NCI-H524 (cell line): ENCODE results near the gene HDHD3.

Source experiments
- DNase-seq, 2 experiments: peaks; one replicate each; lab custom pipeline; 2025; lab: John Stamatoyannopoulos, UW

HDHD3 gene

DNA sequence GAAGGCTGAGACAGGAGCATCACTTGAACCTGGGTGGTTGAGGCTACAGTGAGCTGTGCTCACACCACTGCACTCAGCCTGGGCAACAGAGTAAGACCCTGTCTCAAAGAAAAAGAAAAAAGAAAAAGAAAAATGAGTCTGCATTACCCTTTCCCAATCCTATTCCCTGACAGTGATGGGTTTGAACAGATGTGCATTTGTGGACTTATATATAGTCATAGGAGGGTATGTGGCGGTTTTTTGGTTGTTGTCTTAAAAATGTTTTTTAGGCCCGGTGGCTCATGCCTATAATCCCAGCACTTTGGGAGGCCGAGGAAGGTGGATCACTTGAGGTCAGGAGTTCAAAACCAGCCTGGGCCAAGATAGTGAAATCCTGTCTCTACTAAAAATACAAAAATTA, 13.4 kb downstream of the HDHD3 start:
- no peak for DNase-seq

DNA sequence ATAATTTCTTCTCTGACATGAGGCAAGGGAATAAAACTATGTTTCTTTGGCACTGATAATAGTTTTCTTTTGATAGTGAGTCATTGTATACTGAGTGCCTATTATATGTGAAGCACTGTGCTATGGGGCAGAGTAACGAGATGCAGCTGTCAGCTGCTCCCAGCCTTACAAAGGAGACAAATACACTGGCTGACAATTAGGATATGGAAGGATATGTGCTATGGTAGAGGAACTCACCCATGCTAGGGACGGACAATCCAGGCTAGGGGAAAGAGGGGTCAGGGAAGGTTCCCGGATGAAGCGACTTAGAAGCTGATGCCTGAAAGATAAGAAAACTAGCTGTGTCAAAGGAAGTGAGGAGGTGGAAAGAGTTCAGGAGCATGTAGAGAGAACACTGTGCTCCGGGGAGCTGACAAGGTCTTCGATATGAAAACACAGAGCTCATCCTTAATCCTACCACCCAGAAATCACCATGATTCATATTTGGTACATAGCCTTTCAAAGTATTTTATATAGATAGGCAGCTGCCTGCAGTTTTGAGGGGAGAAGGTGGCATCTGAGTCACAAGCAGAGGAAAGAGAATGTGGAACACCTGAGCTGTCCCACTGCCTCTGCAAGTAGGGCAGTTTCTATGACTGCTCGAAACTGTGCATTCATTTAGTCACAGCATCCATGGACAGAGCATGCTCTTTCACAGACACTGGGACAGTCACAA, 15.3 kb downstream of the HDHD3 start:
- no peak for DNase-seq

DNA sequence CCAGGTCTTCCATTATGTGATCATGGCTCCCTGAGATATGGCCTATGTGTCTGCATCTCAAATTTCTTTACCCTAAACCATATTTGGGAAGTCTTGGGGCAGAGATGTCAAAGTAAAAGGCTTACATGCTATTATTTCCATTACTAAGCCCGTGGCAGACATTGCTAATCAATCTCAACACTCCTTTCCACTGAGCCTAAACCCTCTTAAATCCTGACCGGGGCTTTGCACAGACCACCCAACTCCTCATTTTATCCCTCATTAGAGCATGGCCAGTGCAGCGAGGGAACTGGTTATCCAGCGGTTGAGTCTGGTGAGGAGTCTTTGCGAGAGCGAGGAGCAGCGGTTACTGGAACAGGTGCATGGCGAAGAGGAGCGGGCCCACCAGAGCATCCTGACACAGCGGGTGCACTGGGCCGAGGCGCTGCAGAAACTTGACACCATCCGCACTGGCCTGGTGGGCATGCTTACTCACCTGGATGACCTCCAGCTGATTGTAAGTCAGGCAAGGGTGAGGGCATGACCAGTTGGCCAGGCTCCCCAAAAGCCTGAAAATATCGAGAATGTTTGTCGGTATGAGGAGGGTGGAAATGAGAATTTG, 16.4 kb downstream of the HDHD3 start:
- no peak for DNase-seq

DNA sequence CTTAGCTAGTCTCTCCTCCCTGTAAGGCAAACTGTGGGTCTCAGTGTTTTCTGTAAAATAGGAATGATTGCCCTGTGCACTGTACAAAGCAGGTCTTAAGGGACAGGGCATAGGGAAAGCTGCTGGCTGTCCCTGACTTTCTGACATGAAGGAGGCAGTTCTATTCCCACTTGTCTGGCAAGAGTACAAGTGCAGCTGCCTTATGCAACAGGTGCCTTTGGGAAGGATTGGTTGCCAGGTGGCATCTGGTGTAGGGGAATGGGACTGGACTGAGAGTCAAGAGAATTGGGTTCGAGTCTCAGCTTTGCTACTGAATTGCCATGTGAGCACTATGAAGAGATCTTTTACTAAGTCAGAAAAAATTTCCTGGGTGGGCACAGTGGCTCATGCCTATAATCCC, 17.4 kb downstream of the HDHD3 start:
- DNase-seq = peak in 1 of 2 experiments; percentile 43

DNA sequence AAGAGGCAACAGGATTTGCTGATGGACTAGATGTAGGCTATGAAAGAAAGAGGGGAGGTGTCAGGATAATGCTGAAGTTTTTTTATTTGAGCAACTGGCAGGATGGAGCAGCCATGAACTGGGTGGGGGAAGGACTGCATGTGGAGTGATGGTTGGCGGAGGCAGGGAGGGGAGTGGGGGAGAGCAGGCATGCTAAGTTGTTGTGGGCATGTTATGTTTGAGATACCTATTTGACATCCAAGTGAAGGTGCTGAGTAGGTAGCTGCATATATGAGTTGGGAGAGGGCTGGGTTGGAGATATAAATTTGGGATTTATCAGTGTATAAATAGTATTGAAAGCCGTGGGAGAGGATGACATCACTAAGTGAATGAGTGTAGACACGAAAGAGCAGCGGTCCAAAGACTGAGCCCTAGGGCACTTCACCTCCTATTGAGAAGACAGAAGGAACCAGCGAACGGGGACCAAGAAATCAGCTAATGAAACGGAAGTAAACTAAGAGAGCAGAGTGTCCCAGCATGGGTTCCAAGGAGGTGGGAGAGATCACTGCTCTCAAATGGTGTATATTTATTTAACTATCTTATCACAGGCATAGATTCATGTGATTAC, 20.0 kb downstream of the HDHD3 start:
- DNase-seq = no peak

DNA sequence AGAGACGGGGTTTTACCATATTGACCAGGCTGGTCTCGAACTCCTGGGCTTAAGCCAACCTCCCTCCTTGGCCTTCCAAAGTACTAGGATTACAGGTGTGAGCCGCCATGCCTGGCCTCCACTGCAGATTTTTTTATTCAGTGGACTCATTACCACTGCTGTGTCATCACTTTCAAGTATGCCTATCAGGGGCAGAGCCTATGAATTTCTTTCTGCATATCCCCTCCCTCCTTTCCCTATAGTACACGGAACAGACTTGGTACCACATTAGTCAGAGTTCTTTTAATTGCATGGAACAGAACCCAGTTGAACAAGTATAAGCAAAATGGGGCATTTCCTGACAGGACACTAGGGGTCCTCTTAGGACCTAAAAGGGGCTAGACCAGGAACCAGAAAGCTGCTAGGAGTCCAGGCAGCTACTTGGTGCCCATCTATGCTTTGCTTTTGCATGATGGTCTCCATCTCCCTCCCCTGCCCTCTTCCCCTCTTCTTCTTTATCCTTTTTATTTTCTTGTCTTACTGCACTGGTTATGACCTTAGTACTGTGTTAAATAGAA, 21.7 kb downstream of the HDHD3 start:
- peak in 1 of 2 experiments; percentile 21 for DNase-seq

DNA sequence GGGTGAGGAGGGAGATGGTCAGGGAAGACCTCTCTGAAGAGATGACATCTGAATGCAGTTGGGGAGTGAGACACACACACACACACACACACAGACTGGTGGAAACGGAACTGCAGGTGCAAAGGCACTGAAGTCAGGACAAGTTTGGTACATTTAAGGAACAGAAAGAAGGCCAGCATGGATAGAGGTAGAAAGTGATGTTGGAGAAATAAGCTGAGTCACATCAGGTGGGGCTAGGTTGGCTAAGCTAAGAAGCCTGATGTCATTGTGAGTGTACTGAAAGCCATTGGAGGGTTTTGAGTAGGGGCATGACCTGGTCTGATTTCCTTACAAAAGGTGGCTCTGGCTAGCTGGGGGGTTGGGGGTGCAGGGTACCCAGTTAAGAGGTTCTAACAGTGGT, 24.4 kb downstream of the HDHD3 start:
- no peak for DNase-seq

DNA sequence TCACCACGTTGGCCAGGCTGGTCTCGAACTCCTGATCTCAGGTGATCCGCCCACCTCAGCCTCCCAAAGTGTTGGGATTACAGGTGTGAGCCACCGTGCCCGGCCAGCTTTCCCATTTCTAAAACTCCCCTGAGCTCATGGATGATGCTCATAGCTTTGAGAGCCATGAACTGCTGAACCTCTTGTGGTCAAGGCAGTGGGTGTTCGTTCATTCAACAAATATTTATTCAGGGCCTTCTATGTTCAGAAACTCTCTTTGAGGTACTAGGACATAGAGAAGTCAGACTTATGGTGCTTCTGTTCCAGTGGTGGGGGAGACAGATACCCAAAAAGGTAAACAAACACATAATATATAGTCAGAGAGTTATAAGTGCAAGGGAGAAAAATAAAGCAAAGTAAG, 24.8 kb downstream of the HDHD3 start:
- no peak for DNase-seq

DNA sequence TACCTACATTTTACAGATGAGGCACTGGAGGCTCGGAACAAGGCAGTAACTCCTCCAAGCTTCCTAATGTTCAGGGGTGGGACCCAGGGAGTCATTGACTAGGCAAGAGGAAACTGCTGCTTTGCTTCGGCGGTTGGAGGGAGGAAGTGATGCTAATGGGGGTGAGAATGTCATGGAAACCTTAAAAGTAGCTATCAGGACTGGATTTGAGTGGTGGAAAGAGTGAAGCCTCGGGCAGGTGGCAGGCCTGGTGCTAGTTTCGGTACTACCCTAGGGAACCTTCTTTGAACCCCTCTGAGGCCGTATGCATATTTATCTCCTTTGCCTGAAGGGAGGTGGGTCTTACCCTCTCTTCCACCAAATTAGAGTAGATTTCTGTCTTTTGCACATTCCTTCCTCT, 25.8 kb downstream of the HDHD3 start:
- no peak for DNase-seq

DNA sequence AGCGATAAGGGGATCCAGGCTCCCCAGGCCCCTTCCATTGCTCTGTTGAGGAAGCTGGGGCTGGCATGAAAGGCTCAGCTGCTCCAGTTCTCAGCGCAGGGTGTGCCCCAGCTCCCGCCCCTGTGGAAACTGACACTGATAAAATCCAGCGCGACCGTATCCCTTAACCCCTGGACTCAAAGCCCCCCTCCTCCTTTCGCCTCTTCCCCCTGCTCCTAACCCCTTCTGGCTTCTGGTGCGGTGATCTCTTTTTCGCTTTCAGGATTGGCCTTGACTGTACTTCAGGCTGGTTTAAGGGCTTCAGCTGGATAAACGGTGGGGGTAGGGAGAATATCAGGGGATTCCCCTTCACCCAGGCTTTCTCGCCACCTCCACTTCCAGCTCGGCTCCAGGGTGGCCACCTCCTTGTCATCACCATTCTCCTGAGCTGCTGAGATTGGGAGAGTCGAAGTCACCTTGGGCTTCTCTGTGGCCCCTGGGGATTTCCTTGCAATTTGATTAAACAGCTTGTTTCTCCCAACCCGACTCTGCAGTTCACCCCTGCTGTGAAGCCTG, 26.6 kb downstream of the HDHD3 start:
- DNase-seq = peak in 1 of 2 experiments; percentile 38

DNA sequence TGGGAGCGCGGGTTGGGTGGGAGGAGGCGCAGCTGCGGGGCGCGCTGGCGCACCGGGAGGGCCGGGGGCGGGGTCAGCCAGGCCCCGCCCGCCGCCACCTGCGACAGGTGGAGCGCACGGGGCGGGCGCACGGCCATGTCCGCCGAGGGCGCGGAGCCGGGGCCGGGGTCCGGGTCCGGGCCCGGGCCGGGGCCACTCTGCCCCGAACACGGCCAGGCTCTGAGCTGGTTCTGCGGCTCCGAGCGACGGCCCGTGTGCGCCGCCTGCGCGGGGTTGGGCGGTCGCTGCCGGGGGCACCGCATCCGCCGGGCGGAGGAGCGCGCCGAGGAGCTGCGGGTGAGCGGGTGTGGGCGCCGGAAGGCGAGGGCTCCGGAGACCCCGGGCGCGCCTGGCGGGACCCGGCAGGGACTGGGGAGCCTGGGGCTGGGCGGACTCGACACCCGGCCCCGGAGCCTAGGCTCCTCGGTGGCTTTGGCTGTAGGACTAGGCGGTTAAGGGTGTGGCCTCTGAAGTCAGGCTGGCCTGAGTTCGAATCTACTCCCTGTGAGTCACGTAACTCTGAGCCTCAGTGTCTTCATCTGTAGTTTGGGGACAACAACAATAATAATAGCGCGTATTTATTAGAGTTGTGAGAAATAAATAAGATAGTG, 27.2 kb downstream of the HDHD3 start, which contains the start of gene BSPRY:
BSPRY (plus strand) TSS at position 97 of the 650 bp plus-strand sequence; CDS start at position 136, 39 bp downstream.
- no peak for DNase-seq

DNA sequence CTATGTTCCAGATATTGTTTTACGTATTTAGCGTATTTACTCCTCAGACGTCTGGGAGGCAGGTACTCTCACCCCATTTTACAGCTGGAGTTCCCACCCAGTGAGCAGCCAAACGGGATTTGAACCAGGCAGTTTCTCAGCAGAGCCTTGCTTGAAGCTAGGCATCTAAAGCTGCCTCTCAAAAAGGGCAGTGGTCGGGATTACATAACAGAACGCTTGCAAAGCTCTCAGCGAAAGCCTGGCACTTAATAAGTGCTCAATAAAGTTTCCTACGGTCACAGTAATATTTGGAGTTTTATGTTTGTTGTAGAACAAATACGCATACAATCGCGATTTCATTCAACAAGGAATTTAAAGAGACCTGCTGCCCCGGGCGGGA, 27.7 kb downstream of the HDHD3 start:
- no peak for DNase-seq

DNA sequence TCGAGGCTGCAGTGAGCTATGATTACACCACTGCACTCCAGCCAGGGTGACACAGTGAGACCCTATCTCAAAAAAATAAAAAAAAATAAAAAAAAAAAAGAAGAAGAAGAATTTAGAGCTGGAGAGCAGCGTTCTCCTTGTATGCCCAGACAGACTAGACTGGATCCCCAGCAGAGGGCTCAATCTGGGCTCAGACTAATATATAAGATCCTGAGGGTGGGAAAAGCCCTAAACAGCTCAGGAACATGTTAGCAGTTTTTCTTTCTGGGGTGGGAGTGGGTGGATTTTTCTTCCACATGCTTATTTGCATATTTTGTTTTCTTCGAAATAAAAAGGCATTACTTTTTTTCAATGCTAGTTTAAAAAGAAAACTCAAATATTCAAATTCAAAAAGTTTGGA, 28.3 kb downstream of the HDHD3 start:
- no peak for DNase-seq

DNA sequence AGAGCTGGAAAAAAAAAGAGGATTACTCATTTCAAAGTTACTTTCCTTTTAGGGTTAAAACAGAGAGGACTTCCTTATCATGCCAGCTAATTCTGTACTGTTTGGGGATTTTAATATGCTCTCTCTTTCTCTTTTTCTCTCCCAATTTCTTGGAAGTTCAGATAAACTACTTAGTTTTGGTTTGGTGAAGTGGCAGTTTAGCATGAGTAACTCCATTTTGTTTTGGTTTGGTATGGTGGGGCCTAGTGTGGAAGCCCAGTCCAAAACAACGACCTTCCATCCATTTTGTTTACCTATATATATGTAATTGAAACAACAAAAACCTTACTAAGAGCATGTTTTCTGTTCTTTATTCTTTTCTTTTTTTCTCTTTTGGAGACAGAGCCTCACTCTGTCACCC, 31.1 kb downstream of the HDHD3 start:
- no peak for DNase-seq

DNA sequence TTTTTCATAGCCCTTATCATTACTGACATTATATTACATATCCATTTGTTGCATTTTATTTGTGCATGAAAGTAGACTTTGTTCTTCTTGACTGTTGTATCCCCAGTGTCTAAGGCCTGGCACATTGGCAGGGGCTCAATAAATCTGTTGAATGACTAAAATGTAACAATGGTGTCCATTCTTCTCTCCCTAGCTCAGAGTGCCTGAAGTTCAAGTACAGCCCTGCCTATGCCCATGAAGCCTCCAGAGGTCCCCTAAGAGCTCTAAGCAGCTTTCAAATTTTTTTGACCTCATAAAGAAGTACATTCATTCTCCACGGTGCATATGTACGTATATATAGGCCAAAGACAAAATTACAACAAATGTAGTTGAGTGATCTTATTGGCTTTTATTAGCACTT, 31.6 kb downstream of the HDHD3 start:
- DNase-seq = no peak

DNA sequence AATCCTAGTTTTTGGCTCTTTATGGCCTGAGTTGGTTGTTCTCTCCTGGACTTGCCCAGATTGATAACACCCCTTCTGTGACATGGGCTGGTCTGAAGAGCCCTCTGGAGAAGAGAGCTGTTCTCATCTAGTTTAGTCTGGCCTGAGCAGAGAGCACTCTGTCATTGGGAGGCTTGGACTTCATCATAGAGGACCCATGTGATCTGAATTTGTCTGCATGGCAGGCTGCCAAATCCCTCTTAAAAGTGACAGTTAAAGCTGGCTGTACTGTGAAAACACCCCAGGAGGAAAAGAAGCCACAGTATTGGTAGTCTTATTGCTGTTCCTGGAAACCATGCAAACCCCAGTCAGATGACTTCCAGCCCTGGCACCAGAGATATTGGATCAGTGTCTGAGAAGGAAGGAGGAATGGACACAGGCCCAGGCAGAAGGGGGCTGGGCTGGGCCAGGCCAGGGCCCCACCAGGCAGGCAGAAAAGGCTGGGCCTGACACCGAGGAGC, 33.0 kb downstream of the HDHD3 start:
- DNase-seq = peak; percentile 91 to 95

DNA sequence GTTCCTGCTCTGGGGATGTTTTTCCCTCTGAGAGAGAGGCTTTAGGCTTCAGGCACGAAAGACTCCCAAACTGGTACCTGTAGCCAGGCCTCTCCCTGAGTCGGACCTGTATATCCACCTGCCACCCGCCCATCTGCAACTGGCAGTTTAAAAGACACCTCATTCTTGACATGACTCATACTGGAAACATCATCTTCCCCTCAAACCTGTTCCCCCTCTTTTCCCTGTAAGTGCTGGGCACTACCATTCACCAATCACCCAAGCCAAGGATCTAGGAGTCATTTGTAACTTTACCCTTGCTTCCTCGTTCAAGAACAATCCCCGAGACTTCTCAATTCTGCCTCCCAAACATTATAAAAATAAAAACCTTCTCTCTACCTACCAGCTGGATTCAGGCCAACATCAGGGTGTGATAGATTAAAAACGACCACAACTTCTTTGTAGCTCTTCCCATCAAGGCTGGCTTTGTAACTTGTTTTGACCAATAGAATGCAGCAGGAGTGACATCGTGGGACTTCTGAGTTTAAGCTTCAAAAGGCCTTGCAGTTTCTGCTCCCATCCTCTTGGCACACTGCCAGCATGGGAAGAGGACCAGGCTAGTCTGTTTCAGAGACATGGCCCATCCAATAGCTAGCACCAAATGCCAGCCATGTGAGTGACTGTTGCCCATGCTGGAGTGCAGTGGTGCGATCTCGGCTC, 34.9 kb downstream of the HDHD3 start:
- DNase-seq = no peak

DNA sequence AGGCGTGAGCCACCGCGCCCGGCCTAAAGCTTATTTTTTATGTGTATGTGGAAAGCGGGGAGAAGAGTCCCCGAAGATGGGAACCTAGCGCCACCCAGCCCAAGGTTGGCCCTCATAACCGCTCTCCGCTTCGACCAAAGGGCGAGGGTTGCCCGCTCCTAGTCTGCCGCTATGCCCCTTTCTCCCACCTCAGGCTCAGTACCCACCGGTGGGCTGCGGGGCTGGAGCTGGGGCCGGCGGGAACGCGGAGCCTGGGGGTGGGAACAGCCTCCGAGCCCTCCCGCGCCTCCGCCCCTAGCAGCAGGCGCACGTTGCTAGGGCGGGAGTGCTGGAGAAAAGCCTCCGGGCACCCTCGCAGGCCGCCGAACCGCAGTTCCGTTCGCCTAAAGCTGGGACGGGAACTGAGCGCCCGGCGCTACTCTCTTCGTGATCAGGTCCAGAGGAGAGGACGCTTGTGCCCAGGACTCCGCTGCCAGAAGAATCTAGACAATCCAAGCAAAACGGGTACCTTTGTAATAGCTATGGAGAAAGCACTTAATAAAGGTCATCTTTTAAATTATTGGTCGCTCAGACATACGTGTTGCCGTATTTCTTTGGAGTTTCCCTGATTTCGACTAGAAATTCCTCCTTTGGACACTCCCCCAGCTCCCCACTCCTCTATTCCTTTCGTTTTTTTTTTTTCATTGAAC, 36.6 kb downstream of the HDHD3 start, which contains the start of gene WDR31:
WDR31 (minus strand) TSS at position 265 of the 689 bp plus-strand sequence. CDS start 8,253 bp downstream, outside the sequence.
- DNase-seq = peak; percentile 82 to 89

DNA sequence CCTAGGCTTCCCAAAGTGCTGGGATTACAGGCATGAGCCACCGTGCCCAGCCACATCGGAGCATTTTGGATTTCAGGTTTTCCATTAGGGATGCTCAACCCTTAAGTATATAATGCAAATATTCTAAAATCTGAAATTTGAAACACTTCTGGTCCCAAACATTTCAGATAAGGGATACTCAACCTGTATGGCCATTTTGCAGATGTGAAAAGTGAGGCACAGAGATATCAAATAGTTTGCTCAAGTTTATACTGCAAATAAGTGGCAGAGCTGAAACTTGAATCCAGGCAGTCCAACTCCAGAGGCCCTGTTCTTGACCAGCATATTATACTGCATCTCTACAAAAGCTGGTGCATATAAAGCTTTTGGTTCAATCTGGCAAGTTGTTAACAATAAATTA, 39.1 kb downstream of the HDHD3 start:
- no peak for DNase-seq

DNA sequence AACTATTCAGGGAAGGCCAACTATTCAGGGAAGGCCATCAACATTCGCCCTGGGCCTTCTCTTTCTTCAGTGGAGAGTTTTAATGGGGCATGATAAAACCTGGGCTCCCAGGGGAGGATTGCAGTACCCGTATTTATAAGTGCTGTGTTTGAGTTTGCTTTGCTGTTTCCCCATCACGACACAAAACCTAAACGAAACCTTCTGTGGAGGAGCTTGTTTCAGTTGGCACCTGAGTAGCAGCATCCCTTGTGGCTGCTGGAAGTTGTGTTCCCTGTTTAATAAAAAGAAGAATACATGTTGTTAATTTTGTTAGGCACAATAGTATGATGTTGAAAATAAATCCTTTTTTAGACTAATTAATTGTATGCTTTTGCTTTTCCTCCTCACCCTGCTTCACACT, 45.0 kb downstream of the HDHD3 start:
- DNase-seq = no peak
